GM23248 (cell line): Measurements from ENCODE around the gene TMEM225.

Experiments used
- EZH2 ChIP-seq: fragments of 200-600 bp; sonication (generic); IDR thresholded peaks from 2 replicates; pipeline ENCODE4 v1.6.1; 2018; ENCODE audit warnings: antibody characterized with exemption, mild to moderate bottlenecking; ENCODE audit not compliant: insufficient read depth, poor library complexity, severe bottlenecking
- EZH2phosphoT487 ChIP-seq: fragments of 200-600 bp; sonication (generic); IDR thresholded peaks from 2 replicates; pipeline ENCODE4 v1.6.1; 2018; ENCODE audit warnings: antibody characterized with exemption, moderate library complexity, mild to moderate bottlenecking, low read depth; ENCODE audit not compliant: insufficient read depth

- TF ChIP-seq EZH2phosphoT487 (no peak), EZH2 (no peak)
Observed at GRCh38 chr11:123851110-123851509, 34.4 kb downstream of the TMEM225 start.
